GM21786 (cell line): Measurements from ENCODE around the gene BRINP2.

Source experiments
- ATAC-seq: cut with Tn5 transposase; IDR thresholded peaks from one replicate; pipeline ENCODE4 v1.9.1; 2021; ENCODE audit not compliant: unreplicated experiment

The BRINP2 gene

GRCh38 chr1:177257576-177257975 lies 86.8 kb downstream of the BRINP2 start:
- ATAC-seq: no peak

GRCh38 chr1:177270863-177271262 lies 100.1 kb downstream of the BRINP2 start:
- no peak for ATAC-seq

GRCh38 chr1:177273141-177273540 lies 102.4 kb downstream of the BRINP2 start:
- no peak for ATAC-seq

- ATAC-seq: no peak
Measured at GRCh38 chr1:177274687-177275211, 104.0 kb downstream of the BRINP2 start.

DNA sequence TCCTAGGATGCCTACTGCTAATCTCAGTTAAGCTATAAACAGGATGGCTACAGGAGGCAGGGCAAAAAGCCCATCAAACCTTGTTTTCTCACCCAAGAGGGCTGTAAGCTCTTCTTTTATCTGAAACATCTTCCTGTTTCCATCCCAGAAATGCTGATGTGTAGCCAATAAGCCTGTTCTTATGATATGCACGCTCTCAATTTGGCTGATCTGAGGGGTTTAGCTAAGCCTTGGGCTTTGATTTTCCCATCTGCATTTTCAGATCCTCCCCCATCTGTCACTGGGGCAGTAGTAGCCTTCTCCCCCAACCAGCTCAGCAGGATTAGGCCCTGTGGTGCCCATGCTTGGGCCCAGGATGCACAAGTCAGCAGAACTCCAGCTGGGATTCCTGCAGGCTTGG lies 105.0 kb downstream of the BRINP2 start:
- ATAC-seq: no peak

GRCh38 chr1:177278626-177279390 lies 108.0 kb downstream of the BRINP2 start:
- no peak for ATAC-seq

DNA sequence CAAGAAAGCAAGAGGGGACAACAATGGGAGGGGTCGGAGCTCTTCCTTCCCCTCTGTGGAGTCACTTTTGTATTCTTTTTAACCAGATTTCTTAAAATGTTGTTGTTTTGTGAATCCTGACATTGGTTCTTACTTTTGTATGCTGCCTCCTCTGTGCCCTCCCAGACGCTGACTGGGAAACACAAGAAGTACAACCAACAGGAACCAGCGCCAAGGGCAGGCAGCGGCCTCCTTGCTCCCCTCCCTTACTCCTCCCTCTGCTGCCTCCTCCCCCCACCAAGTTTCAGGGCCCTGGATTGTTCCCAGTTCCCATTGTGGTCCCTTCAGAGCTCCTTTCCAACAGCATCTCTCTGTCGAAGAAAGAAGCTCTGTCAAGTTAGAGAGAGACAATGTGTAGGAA lies 111.1 kb downstream of the BRINP2 start:
- ATAC-seq: no peak

DNA sequence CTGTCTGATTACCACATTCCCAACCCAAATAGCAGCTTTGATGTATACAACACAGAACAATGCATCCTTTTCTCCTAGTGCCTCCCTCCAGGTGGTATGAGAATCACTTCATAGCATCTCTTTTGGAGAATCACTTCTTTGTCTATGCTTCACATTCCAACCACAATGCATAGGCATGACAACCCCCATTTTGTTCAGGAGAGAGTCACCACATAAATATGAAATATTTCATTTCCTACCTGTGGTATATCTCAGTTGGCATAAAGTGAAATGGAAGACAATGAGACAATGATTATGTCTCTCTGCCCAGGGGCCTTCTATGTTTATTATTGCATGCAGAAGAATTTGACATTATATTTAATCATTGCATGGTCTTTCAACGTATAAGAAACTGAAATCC lies 112.2 kb downstream of the BRINP2 start:
- ATAC-seq: no peak

- no peak for ATAC-seq
Measured at GRCh38 chr1:177283380-177283779, 112.6 kb downstream of the BRINP2 start.

DNA sequence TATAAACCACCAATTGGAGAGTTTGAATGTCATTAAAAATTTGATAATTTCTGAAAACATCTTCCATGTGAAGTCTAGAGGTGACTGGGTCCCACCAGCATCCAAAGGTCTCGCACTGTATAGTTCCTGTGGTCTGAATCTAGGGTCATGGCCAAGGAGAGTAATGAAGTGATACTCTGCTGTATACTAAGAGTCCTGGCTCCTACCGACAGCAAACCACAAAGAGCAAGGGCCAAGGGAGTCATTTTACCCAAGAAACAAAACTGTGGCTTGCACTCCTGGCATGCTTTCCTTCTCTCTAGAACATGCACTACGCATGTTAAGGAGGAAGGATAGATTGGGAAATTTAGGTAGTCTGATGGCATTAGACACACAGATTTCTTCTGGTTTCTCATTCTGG lies 115.6 kb downstream of the BRINP2 start:
- ATAC-seq: no peak

DNA sequence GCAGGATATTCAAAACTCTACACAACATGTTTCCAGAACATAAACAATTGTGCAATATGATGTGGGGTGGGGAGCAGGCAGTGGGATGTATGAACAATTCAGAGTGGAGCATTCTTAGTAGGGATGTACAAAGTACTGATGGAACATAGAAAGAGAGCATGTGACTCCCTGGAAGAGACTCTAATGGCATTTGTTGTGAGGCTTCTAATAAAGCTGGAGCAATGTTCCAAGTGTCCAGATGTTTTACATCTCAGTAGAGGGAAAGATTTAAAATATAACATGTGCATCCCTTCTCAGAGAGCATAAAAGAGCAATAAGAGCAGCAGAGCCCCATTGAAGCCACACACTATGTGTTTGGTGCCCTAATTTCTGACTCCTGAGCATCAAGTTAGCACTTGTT lies 116.5 kb downstream of the BRINP2 start:
- ATAC-seq: no peak

DNA sequence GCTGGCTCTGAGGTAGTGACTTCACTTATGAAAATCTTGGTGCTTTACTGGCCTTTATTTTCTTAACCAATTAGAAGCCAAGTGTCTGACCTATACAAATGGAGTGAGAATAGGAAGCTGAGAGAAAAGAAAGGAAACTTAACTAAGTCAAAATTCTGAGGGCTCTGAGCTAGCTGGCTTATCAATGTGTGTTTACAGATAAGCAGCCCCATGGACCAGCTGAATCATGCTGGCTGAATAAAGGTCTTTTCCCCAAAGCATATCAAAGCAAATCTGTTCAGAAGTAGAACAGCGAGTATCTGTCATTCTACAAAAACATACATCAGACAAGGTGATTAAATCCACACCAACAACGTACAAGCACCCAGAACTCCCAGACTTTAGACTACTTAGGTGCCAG lies 117.2 kb downstream of the BRINP2 start:
- no peak for ATAC-seq

DNA sequence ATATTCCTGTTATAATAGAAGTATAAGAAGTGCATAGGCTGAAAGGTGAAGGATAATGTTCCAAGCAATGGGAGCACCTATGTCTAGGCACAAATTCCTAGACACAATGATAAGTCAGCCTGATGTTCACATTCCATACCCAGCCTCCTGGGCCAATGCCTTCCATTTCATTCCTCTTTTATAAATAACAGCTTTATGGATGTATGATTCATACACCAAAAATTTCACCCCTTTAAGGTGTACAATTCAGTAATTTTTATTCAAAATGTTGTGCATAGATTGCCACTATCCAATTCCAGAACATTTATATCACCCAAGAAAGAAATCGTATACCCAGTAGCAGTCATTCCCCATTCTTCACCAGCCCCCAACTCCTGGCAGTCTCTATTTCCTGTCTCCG lies 118.8 kb downstream of the BRINP2 start:
- no peak for ATAC-seq

DNA sequence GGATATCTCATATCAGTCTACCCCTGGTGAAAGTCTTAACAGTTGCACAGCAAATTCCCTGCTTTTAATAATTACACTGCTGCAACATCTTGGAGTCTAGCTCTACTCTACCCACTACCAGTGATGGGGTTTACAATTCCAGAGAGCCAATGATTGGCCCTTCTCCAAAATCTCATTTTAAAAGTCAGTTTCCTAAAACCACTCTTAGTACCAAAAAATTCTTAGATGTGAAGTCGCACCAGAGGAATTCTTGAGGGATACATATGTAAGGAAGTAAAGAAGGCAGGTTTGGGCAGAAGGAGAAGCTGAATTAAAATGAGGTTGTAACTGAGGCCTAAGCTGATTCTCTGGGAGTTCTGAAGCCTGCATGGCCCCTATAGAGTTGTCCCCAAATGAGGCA lies 129.7 kb downstream of the BRINP2 start:
- ATAC-seq: no peak

DNA sequence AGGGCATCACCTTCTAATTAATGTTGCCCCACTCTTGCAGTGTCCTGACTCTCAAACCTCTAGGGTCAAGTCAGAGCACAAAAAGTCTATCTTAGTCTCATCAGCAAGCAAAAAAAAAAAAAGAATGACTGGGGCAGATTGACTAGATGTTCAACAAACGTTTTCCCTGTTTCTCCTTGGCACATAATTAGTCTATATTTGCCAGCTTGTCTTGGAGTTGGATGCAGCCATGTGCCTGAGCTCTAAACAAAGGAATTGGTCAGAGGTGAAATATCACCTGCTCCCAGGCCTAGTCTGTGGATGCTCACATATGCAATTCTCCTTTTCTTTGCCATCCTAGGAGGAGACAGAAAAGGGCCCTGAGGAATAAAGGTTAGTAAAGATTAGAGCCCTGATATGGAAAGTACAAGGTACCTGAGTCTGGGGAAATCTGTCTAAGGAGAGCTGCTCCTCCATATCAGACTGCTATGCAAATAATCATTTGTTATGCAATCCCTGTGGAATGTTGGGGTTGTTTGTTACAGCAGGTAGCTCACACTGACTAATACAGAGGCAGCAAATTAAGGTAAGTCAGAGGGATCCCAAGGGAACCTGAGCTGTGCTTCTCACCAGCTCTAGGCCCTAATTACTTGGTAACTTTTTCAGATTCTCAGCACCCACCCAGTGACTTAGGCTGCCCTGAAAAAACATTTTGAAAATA lies 130.8 kb downstream of the BRINP2 start:
- ATAC-seq: no peak

DNA sequence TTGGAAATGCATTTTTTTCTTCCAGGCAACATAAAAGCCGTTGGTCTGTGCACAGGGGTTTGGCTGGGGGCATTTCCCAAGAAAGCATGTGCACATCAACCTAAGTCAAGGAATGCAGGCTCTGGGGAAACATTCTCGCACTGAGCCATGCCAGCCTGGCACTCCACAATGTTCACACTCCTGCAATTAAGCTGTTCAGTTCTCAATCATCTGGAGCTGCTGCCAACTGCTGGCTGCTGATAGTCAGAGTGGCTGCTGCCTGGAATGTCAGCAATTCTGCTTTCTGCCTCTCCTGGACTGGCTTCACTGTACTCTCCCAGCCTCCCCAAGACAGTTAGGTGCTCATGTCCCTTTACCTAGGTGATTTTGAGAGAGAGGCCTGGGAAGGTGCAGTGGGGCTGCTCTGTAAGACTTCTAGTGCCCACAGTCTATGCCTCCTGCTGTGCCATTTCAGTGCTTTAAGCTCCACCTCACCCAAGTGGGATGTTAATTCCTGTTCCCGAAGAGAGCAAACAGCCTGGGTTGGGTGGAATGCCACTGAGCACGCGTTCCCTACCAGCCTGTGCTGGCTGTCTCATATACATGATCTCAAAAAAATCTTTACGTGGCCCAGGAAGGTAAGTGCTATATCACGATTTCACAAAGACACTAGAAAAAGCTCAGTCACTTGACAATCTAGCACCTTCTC lies 131.7 kb downstream of the BRINP2 start:
- no peak for ATAC-seq

DNA sequence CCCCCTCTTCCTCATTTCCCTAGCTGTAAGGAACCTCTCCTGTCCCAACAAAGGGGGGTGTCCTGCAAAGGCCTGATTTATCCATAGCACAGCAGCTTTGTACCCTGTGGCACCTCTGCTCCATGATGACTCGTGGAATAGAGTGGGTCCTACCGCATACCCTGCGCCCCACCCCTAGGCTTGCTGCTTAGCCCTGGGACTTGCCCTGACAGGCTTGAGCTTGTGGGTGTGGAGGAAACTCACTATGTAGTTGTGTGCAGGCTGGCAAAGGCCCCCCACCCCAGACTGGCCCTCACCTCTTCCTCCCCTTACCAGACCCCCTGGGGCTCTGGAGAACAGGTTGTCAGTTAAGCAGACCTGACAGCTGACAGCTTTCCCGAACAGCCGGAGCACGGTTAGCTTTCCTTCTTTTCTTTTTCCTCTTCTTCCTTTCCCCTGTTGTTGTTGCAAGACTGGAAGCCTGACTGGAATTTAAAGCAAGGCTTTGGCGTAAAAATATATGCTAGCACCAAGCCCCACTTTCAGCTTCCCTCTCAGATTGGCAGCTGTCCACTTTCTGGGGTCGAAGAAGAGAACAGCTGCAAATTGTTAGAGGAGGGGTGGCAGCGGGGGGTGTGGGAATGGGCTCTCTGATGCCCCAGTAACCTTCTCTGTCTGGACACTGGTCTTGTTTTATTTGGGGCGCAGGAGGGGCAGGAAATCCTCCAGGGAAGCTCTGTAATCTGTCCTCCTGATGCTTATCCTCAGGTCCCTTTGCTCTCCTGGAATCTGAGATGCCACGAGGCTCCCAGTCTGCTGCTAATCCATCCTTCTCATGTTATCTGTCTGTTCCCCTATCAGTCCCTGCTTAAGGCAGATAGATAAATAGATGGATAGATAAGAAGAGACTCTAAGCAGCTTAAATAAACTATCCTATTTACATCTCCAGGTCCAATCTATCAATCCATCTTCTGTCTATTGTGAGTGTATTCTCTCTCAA lies 134.6 kb downstream of the BRINP2 start:
- ATAC-seq: no peak

DNA sequence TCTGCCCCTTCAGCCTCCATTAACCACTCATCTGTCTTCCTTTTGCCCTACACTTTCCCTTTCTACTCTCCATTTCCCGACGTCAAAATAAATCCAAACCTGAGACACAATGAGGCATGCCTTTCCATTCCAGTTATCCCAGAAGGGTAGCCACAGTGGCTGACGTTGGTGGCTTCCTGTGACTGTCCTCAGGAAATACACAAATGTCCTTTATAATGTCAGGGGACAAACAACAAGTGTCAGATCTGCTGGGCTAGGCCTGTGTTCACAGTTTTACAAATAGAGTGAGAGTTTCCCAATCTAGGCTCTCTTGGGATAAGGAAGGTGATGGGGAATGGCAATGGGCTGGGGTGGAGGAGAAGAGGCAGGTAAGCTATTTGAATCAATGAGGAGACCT lies 135.3 kb downstream of the BRINP2 start:
- ATAC-seq: no peak

GRCh38 chr1:177306981-177307380 lies 136.2 kb downstream of the BRINP2 start:
- no peak for ATAC-seq

- no peak for ATAC-seq
Measured at GRCh38 chr1:177307771-177308170, 137.0 kb downstream of the BRINP2 start.

DNA sequence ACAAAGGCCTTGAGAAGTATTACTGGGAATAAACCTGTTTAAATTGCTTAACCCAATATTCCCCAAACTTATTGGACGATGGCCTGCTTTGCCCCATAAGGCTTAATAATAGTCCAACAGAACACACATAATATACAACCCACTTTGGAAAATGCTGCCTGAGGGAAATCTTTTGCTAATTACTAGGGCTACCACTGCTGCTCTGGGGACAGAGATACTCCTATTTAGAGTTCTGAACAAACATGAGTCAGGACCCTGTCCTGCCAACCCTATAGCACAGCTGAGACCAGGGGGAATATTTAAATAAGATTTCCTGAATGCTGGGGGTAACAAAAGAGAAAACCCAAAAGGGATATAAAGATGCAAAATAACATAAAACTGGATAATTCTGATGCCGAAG lies 139.1 kb downstream of the BRINP2 start:
- ATAC-seq: no peak
